ENCODE measurements around the gene EDIL3.

The EDIL3 gene

DNA sequence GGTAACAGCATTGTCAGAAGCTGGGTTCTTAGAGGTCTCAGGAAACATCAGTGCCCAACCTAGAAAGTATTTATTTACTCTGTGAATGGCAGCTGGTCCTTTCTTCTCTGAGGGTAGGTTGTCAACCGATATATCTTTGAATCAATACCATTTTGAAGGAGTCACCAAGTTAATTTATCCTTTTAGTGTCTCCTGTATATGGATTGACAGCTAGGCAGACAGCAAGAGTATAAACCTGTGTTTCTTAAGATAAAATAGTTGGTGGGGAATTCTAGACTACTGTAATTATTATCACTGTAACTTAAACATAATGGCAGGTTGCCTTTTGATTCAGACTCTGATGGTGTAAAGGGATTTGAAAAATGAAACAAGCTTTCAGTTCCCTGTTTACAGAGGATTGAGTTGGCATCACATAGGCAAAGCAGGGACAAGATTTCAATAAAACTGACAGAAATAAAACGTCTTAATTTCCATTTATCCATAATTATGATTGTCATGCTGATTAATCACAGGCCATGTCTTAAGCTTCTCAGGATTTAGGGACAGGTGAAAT lies 473.2 kb downstream of the EDIL3 start:
- DNase-seq (ENCODE audit: low spot score): no peak

- no peak for DNase-seq (ENCODE audit: low spot score)
Measured at GRCh38 chr5:83900306-83900705, 484.4 kb downstream of the EDIL3 start.

DNA sequence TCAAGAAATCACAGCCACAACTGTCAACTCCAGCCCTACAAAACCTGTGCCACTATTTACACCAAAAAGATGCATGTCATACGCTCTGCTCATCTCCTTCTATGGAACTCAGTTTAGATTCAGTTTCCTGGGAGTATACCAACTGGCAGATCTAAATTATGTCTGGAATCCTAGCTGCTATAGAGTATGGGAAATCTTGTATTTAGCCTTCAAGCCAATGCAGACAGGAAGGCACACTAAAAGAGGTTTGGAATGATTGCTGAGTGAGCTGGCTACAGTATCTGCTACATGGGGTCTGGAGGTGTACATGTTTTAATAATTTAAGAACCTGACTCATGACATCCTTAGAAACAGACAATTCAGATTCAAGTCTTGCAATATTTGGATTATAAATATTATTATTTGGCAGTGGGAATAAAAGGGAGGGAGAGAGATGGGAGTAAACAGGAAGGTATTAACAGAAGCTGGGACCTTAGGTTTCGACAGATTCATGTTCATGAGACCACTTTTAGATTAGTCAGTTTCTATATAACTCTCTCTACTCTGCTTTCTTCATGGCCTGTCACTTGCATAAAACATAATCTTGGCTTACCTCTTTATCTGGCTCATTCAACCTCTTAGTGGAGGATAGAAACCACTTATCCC lies 485.2 kb downstream of the EDIL3 start:
- DNase-seq (ENCODE audit: low spot score): no peak

- DNase-seq (ENCODE audit: low spot score): no peak
Measured at GRCh38 chr5:83895860-83896259, 488.8 kb downstream of the EDIL3 start.

DNA sequence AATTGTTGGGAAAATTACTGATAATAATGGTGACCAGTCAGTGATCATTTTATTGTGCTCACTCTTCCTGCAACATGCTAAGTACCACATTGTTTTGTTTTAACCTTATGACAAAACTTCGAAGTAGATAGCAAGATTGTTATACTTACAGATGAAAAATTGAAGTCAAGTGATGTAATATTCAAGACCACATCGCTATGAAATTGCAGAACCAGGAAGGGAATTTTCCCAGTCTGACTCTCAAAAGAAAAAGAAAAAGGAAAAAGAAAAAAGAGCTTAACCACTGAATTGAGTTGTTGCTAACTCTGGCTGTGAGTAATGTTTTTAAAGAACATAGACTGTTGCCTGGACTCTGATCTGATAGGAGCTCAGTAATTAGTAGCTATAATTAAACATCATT lies 493.4 kb downstream of the EDIL3 start:
- DNase-seq (ENCODE audit: low spot score): no peak

Measured in CD4-positive, alpha-beta T cell treated with Interleukin-15 for 4 hours (primary cell).